ENCODE data around the gene TENM3.

Gene TENM3

GRCh38 chr4:182489607-182490006 lies 246.4 kb downstream of the TENM3 start:
- Histone ChIP-seq H3K9me2 (ENCODE audit: low read depth, low read length) (no peaks in the 10 kb centered on the region), H3F3A (ENCODE audit: insufficient read depth, low read length) (no peaks in the 10 kb centered on the region), H3K27me3 (ENCODE audit: insufficient read depth, low read length) (0 out of 2 replicates have a peak, but pooled peaks cover 3% of the 10 kb centered on the region), H3K9ac (ENCODE audit: low read length) (no peak overlapping the region), H3K79me2 (ENCODE audit: insufficient read depth, low read length) (no peaks in the 10 kb centered on the region), H3K9me3 (ENCODE audit: low read length) (no peaks in the 10 kb centered on the region), H3K4me3 (ENCODE audit: low read depth, low read length, poor library complexity, severe bottlenecking) (no peak overlapping the region), H3K4me2 (ENCODE audit: low read length) (no peak overlapping the region), H4K20me1 (ENCODE audit: insufficient read depth, low read length) (no peaks in the 10 kb centered on the region), H3K27ac (ENCODE audit: low read depth, low read length, poor library complexity, severe bottlenecking) (no peak overlapping the region), H3K4me1 (ENCODE audit: insufficient read depth, low read length, severe bottlenecking) (no peaks in the 10 kb centered on the region), H2AFZ (ENCODE audit: low read length) (no peak overlapping the region), H3K36me3 (ENCODE audit: insufficient read depth, low read length) (no peaks in the 10 kb centered on the region)
- TF ChIP-seq EZH2 (IDR thresholded peaks at IDR 0.05; ENCODE audit: borderline replicate concordance, low read length) (no peak), CTCF (IDR thresholded peaks at IDR 0.05; ENCODE audit: low read length) (no peak)

- no peaks in the 10 kb centered on the region for H3F3A ChIP-seq (ENCODE audit: insufficient read depth, low read length)
- no peaks in the 10 kb centered on the region for H3K79me2 ChIP-seq (ENCODE audit: insufficient read depth, low read length)
- H3K4me3 ChIP-seq (ENCODE audit: low read depth, low read length, poor library complexity, severe bottlenecking): no peak overlapping the region
- H3K9me3 ChIP-seq (ENCODE audit: low read length): no peaks in the 10 kb centered on the region
- 0 out of 2 replicates have a peak, but pooled peaks cover 3% of the 10 kb centered on the region for H3K27me3 ChIP-seq (ENCODE audit: insufficient read depth, low read length)
- H3K4me1 ChIP-seq (ENCODE audit: insufficient read depth, low read length, severe bottlenecking): no peaks in the 10 kb centered on the region
- no peak overlapping the region for H3K9ac ChIP-seq (ENCODE audit: low read length)
- H3K9me2 ChIP-seq (ENCODE audit: low read depth, low read length): no peaks in the 10 kb centered on the region
- no peaks in the 10 kb centered on the region for H3K36me3 ChIP-seq (ENCODE audit: insufficient read depth, low read length)
- no peak overlapping the region for H3K4me2 ChIP-seq (ENCODE audit: low read length)
- H3K27ac ChIP-seq (ENCODE audit: low read depth, low read length, poor library complexity, severe bottlenecking): no peak overlapping the region
- no peaks in the 10 kb centered on the region for H4K20me1 ChIP-seq (ENCODE audit: insufficient read depth, low read length)
- no peak for TF ChIP-seq CTCF (IDR thresholded peaks at IDR 0.05; ENCODE audit: low read length)
- no peak for TF ChIP-seq EZH2 (IDR thresholded peaks at IDR 0.05; ENCODE audit: borderline replicate concordance, low read length)
- H2AFZ ChIP-seq (ENCODE audit: low read length): no peak overlapping the region
These were observed 248.5 kb downstream of the TENM3 start for GRCh38 chr4:182491719-182492118.

- no peak overlapping the region for H3K4me3 ChIP-seq (ENCODE audit: low read depth, low read length, poor library complexity, severe bottlenecking)
- H3K4me2 ChIP-seq (ENCODE audit: low read length): no peak overlapping the region
- TF ChIP-seq CTCF (IDR thresholded peaks at IDR 0.05; ENCODE audit: low read length): no peak
- no peak for TF ChIP-seq EZH2 (IDR thresholded peaks at IDR 0.05; ENCODE audit: borderline replicate concordance, low read length)
These were observed 249.2 kb downstream of the TENM3 start for GRCh38 chr4:182492423-182492822.

More at GRCh38 chr4:182492423-182492822, 249.2 kb downstream of the TENM3 start:
- H3K27me3 ChIP-seq (ENCODE audit: insufficient read depth, low read length): 0 out of 2 replicates have a peak, but pooled peaks cover 3% of the 10 kb centered on the region
- H3K9me3 ChIP-seq (ENCODE audit: low read length): no peaks in the 10 kb centered on the region
- H4K20me1 ChIP-seq (ENCODE audit: insufficient read depth, low read length): no peaks in the 10 kb centered on the region
- no peaks in the 10 kb centered on the region for H3K36me3 ChIP-seq (ENCODE audit: insufficient read depth, low read length)
- H3F3A ChIP-seq (ENCODE audit: insufficient read depth, low read length): no peaks in the 10 kb centered on the region
- H2AFZ ChIP-seq (ENCODE audit: low read length): no peak overlapping the region
- no peaks in the 10 kb centered on the region for H3K79me2 ChIP-seq (ENCODE audit: insufficient read depth, low read length)
- H3K9me2 ChIP-seq (ENCODE audit: low read depth, low read length): no peaks in the 10 kb centered on the region
- no peak overlapping the region for H3K27ac ChIP-seq (ENCODE audit: low read depth, low read length, poor library complexity, severe bottlenecking)
- no peak overlapping the region for H3K9ac ChIP-seq (ENCODE audit: low read length)
- H3K4me1 ChIP-seq (ENCODE audit: insufficient read depth, low read length, severe bottlenecking): no peaks in the 10 kb centered on the region
